Heart right ventricle (tissue), 16 donors: ENCODE data around the gene PCBP3. TPM values are rescaled to one million over a fixed set of nuclear protein-coding genes. Genes with fewer than 3 reads are reported as not detected.

Source experiments
- ATAC-seq, 8 donors: fragments of 200-7000 bp; cut with Tn5 transposase; one replicate each; pipeline ENCODE4 v1.9.1; 2020; ENCODE audit warnings: mild to moderate bottlenecking in 8 of 8, moderate library complexity in 8 of 8, moderate number of reproducible peaks in 1 of 8
- DNase-seq, 2 donors: peaks; one replicate each; pipeline ENCODE4 v3.0.0-alpha.2; 2020
- H3K27ac ChIP-seq, 10 donors: fragments of 200-600 bp; sonication (generic) in 2 of 10; one replicate each; pipeline versions ENCODE4 v1.5.0 to v1.8.0; 2020 to 2022; ENCODE audit warnings: mild to moderate bottlenecking in 3 of 10
- H3K27me3 ChIP-seq, 7 donors: fragments of 200-600 bp; one replicate each; pipeline ENCODE4 v1.8.0; 2021 to 2022; ENCODE audit warnings: mild to moderate bottlenecking in 2 of 7
- H3K36me3 ChIP-seq, 9 donors: fragments of 200-600 bp; sonication (generic) in 1 of 9; one replicate each; pipeline versions ENCODE4 v1.5.0 to v1.8.0; 2020 to 2022; ENCODE audit warnings: mild to moderate bottlenecking in 2 of 9
- H3K4me1 ChIP-seq, 9 donors: fragments of 200-600 bp; sonication (generic) in 1 of 9; one replicate each; pipeline versions ENCODE4 v1.5.0 to v1.8.0; 2020 to 2022; ENCODE audit warnings: mild to moderate bottlenecking in 4 of 9
- H3K4me3 ChIP-seq, 10 donors: fragments of 200-600 bp; sonication (generic) in 2 of 10; one replicate each; pipeline versions ENCODE4 v1.5.0 to v1.8.0; 2020 to 2022; ENCODE audit warnings: mild to moderate bottlenecking in 7 of 10, moderate library complexity in 2 of 10
- H3K9me3 ChIP-seq, 11 donors: fragments of 200-600 bp in 10 of 11; sonication (generic) in 2 of 11; one replicate each; pipeline versions ENCODE4 v1.5.0 to v1.8.0; 2013 to 2022; ENCODE audit warnings: mild to moderate bottlenecking in 2 of 11, control low read depth in 1 of 11, moderate library complexity in 1 of 11
- CTCF ChIP-seq, 9 donors: fragments of 200-600 bp; sonication (generic) in 2 of 9; IDR thresholded peaks; one replicate each; pipeline versions ENCODE4 v1.5.0 to v1.8.0; 2021 to 2022; ENCODE audit warnings: antibody characterized with exemption in 9 of 9, mild to moderate bottlenecking in 5 of 9, moderate library complexity in 1 of 9
- WGBS, 2 donors: extraction: QIAGEN DNeasy Blood & Tissue Kit; methylation state at CpG; one replicate each; pipeline ENCODE4 v1.1.7; 2013; ENCODE audit warnings: inconsistent platforms in 1 of 2; 5-methylcytosine and 5-hydroxymethylcytosine counted together
- intact Hi-C, 10 donors: fragments of 100-400 bp; cut with DNase I; formaldehyde crosslinking; loops; one replicate each; pipeline versions ENCODE4 v1.11.1 to v1.14.2; 2022
- polyA plus RNA-seq, 2 donors: library from polyadenylated mRNA; stranded (reverse); fragments of 200-250 nt; gene quantifications; one replicate each; pipeline ENCODE4 v1.2.3, GENCODE V29; 2013
- total RNA-seq, 10 donors: library from RNA; stranded (reverse); fragmentation: NEBNext Ultra II Directional in 3 of 10; extraction: Animal tissue kit (Norgen Biotek cat#: 25700) in 3 of 10; gene quantifications; one replicate each; pipeline versions ENCODE4 v1.2.1 to v1.2.4, GENCODE V29; 2021 to 2023
- donor health status: Arrhythmogenic right ventricular cardiomyopathy.
- donor health status: ischemic (EF 13 %, LVEDD 7.1; RV severe dilation, severe dysfunction).
- donor health status: healthy with polysubstance abuse.
- donor health status: DM: no; HTN: yes; CAD: no.
- donor health status: DM: no; HTN: no; CAD: no.
- donor health status: ischemic (EF 25% LVEDD 6.9; RV normal size, moderate dysfunction).
- donor health status: ischemic (EF 25% LVEDD 5.7; RV mildly dilated, moderate dysfunction).
- donor health status: healthy.
- donor health status: DM: yes; HTN: yes; CAD: no.
- donor health status: Ischemic cardiomyopathy.
- donor health status: ischemic (EF 35%, LVEDD 5.7; RV mildly dilated, moderate dysfunction).
- donor health status: nonischemic (EF 11% LVEDD 7.7; RV severe dilation, severe dysfunction).
- donor health status: DM: yes; HTN: yes; CAD: no.
- donor health status: PGD.
- donor health status: ischemic (EF 29% LVEDD 5.4; RV normal size, mild dysfunction).
- donor health status: nonischemic (EF 23%, LVEDD 6.1; RV moderate dilation, normal function).

The PCBP3 gene
- total and polyA plus RNA-seq, 12 donors = 0.25 to 11.3 (median 1.2) TPM

GRCh38 chr21:45989355-45990048 lies 346.0 kb downstream of the PCBP3 start:
- Histone ChIP-seq H3K27ac (peak overlapping the region in 2 of 10 donors; percentile 20 to 27), H3K4me3 (no peak overlapping the region), H3K9me3 (no peaks in the 10 kb centered on the region), H3K27me3 (no peaks in the 10 kb centered on the region), H3K4me1 (peaks cover 0 to 53% (median 8%) of the 10 kb centered on the region in 9 donors), H3K36me3 (peaks cover 0 to 91% (median 56%) of the 10 kb centered on the region in 9 donors)
- no peak for ATAC-seq
- 91 to 97% methylated on average over 24 to 32 of the region's 32 CpGs for WGBS, 2 donors
- no peak for TF ChIP-seq CTCF (IDR thresholded peaks at IDR 0.05)
- peak in 1 of 2 donors; percentile 3 for DNase-seq
- intact Hi-C loops = loop anchor here in 1 of 10 donors (10.0 kb wide), 2 partner anchors 55 to 125 kb away; no protein-coding TSS in a partner anchor

- no peaks in the 10 kb centered on the region for H3K27me3 ChIP-seq
- DNase-seq = peak; percentile 3 to 14
- H3K27ac ChIP-seq = peak overlapping the region in 2 of 10 donors; percentile 14 to 27
- intact Hi-C loops = loop anchor here in 1 of 10 donors (10.0 kb wide), 1 partner anchor 125 kb away; no protein-coding TSS in a partner anchor
- H3K4me3 ChIP-seq = no peak overlapping the region
- H3K4me1 ChIP-seq = peaks cover 0 to 46% (median 8%) of the 10 kb centered on the region in 9 donors
- no peaks in the 10 kb centered on the region for H3K9me3 ChIP-seq
- H3K36me3 ChIP-seq = peaks cover 0 to 91% (median 54%) of the 10 kb centered on the region in 9 donors
- no peak for ATAC-seq
- 87 to 90% methylated on average over 27 to 30 of the region's 30 CpGs for WGBS, 2 donors
- no peak for TF ChIP-seq CTCF (IDR thresholded peaks at IDR 0.05)
Measured at GRCh38 chr21:45990049-45990711, 346.7 kb downstream of the PCBP3 start.

GRCh38 chr21:45990741-45991605 lies 347.4 kb downstream of the PCBP3 start:
- Histone ChIP-seq H3K27ac (peak overlapping the region in 4 of 10 donors; percentile 14 to 74 (median 24)), H3K36me3 (peaks cover 0 to 91% (median 48%) of the 10 kb centered on the region in 9 donors), H3K9me3 (no peaks in the 10 kb centered on the region), H3K27me3 (no peaks in the 10 kb centered on the region), H3K4me3 (no peak overlapping the region), H3K4me1 (peaks cover 0 to 38% (median 8%) of the 10 kb centered on the region in 9 donors)
- peak; percentile 3 to 13 for DNase-seq
- intact Hi-C loops = loop anchor here in 1 of 10 donors (10.0 kb wide), 1 partner anchor 124 kb away; no protein-coding TSS in a partner anchor
- ATAC-seq = no peak
- WGBS, 2 donors = 87 to 89% methylated on average over 41 to 45 of the region's 45 CpGs
- TF ChIP-seq CTCF (IDR thresholded peaks at IDR 0.05) = no peak
